Endothelial cell of umbilical vein (primary cell): ENCODE data around the gene C8A. TPM values are rescaled to one million over a fixed set of nuclear protein-coding genes. Genes with fewer than 3 reads are reported as not detected.
A peak's percentile ranks its signal among the peaks of the same experiment; 100 is the strongest.

Source experiments
- BruUV-seq: library from RNA; stranded (reverse); fragments of 400-500 nt; replicated peaks from 2 replicates; lab custom pipeline; 2021; lab: Mats Ljungman, UMichigan
- CTCF ChIA-PET: fragments of 300-600, 350-600 bp; sonication (Branson Sonifier 250); formaldehyde crosslinking; loops from one replicate; lab custom pipeline; 2021; ENCODE audit warnings: antibody characterized with exemption, inconsistent platforms; lab: Charles Lee
- POLR2A ChIA-PET: fragments of 300-600, 350-600 bp; sonication (Branson Sonifier 250); formaldehyde crosslinking; loops from one replicate; lab custom pipeline; 2021; ENCODE audit warnings: antibody characterized with exemption, inconsistent platforms; lab: Charles Lee
- DNase-seq: peaks from one replicate; pipeline ENCODE4 v3.0.0-alpha.2; 2011; ENCODE audit warnings: low read depth, low spot score
- FAIRE-seq: peaks from 2 replicates; lab custom pipeline; 2011; peaks lifted over from hg19 to GRCh38; lab: Jason Lieb, UNC
- H2AFZ ChIP-seq: 2 replicates; pipeline ENCODE4 v1.6.0; 2012; ENCODE audit warnings: low read depth, low read length, control low read depth, inconsistent platforms
- H3K27ac ChIP-seq: 2 replicates; pipeline ENCODE4 v1.5.1; 2011; ENCODE audit warnings: low read depth, mild to moderate bottlenecking, control low read depth, low read length, moderate library complexity; ENCODE audit not compliant: insufficient read depth
- H3K27me3 ChIP-seq, 2 experiments: 2 replicates each; pipeline versions ENCODE4 v1.6.0 to v1.6.1; 2011; ENCODE audit warnings: low read length in 2 of 2, mixed read lengths in 1 of 2; ENCODE audit not compliant: control insufficient read depth in 2 of 2, insufficient read depth in 2 of 2
- H3K36me3 ChIP-seq, 2 experiments: 2 replicates in 1 of 2; 3 replicates in 1 of 2; pipeline ENCODE4 v1.5.1; 2011; ENCODE audit warnings: low read length in 2 of 2, mild to moderate bottlenecking in 1 of 2, moderate library complexity in 1 of 2; ENCODE audit not compliant: control insufficient read depth in 2 of 2, insufficient read depth in 2 of 2; ENCODE audit errors: extremely low read depth in 1 of 2
- H3K4me1 ChIP-seq: 3 replicates; pipeline ENCODE4 v1.5.1; 2011; ENCODE audit warnings: mild to moderate bottlenecking, low read length; ENCODE audit not compliant: control insufficient read depth, insufficient read depth; ENCODE audit errors: extremely low read depth
- H3K4me2 ChIP-seq: 2 replicates; pipeline ENCODE4 v1.6.1; 2011; ENCODE audit warnings: low read length, control low read depth, mixed read lengths; ENCODE audit not compliant: insufficient read depth
- H3K4me3 ChIP-seq, 3 experiments: fragments of 200-600 bp in 1 of 3; sonication (generic), shearing (Covaris generic) in 1 of 3; replicated peaks in 1 of 3; 2 replicates each; pipeline ENCODE4 v1.5.1; 2011 to 2016; ENCODE audit warnings: control low read depth in 3 of 3, low read length in 3 of 3, mild to moderate bottlenecking in 2 of 3, inconsistent platforms in 1 of 3, low read depth in 1 of 3, moderate library complexity in 1 of 3; ENCODE audit not compliant: insufficient read depth in 1 of 3
- H3K79me2 ChIP-seq: 2 replicates; pipeline ENCODE4 v1.6.0; 2012; ENCODE audit warnings: low read length, inconsistent platforms; ENCODE audit not compliant: control insufficient read depth, insufficient read depth
- H3K9ac ChIP-seq: replicated peaks from 2 replicates; pipeline ENCODE3; 2011; ENCODE audit warnings: low read length, control low read depth; ENCODE audit not compliant: insufficient read depth; ENCODE audit errors: extremely low read depth
- H3K9me1 ChIP-seq: replicated peaks from 3 replicates; pipeline ENCODE4 v1.6.0; 2011; ENCODE audit warnings: mild to moderate bottlenecking, low read length; ENCODE audit not compliant: control insufficient read depth, insufficient read depth; ENCODE audit errors: extremely low read depth
- H3K9me3 ChIP-seq: replicated peaks from 2 replicates; pipeline ENCODE4 v1.5.1; 2012; ENCODE audit warnings: low read length, inconsistent platforms; ENCODE audit not compliant: control insufficient read depth, insufficient read depth
- H4K20me1 ChIP-seq: replicated peaks from 2 replicates; pipeline ENCODE3; 2011; ENCODE audit warnings: mild to moderate bottlenecking, low read length; ENCODE audit not compliant: control insufficient read depth, insufficient read depth; ENCODE audit errors: extremely low read depth
- CTCF ChIP-seq, 2 donors: IDR thresholded peaks; 1 replicate in 1 of 2; 2 replicates in 1 of 2; pipeline ENCODE4 v1.5.1; 2011; ENCODE audit warnings: low read length in 2 of 2, mild to moderate bottlenecking in 2 of 2, moderate library complexity in 2 of 2, control low read depth in 1 of 2, inconsistent platforms in 1 of 2, low read depth in 1 of 2; ENCODE audit not compliant: insufficient read depth in 1 of 2; ENCODE audit errors: extremely low read depth in 1 of 2
- FOS ChIP-seq: IDR thresholded peaks from 2 replicates; pipeline ENCODE4 v1.6.1; 2011; ENCODE audit warnings: mild to moderate bottlenecking, low read length, moderate library complexity, borderline replicate concordance; ENCODE audit not compliant: insufficient read depth
- GATA2 ChIP-seq: IDR thresholded peaks from 2 replicates; pipeline ENCODE4 v1.7.0; 2011; ENCODE audit warnings: low read depth, mild to moderate bottlenecking, moderate library complexity, mixed read lengths, low read length; ENCODE audit not compliant: insufficient read length, insufficient read depth
- dilution Hi-C: fragments of 300-500 bp; cut with MboI; formaldehyde crosslinking; loops from one replicate; pipeline ENCODE4 v1.15.0; 2019; ENCODE audit warnings: low sequenced_read_pairs; ENCODE audit not compliant: extremely low pct_ligation_motif_present
- intact Hi-C: fragments of 100-400 bp; cut with micrococcal nuclease; formaldehyde crosslinking; loops from one replicate; pipeline ENCODE4 v1.10.0; 2022
- polyA plus RNA-seq, 4 experiments: library from polyadenylated mRNA; depleted of rRNA in 3 of 4; stranded (reverse) in 3 of 4; unstranded in 1 of 4; fragments of >200 nt; gene quantifications; 2 replicates each; pipeline versions ENCODE4 v1.2.1 to v1.2.3, GENCODE V29; 2011 to 2012; ENCODE audit warnings: missing spikeins in 1 of 4
- total RNA-seq: library from RNA; stranded (reverse); gene quantifications from 2 replicates; pipeline ENCODE4 v1.2.3, GENCODE V29; 2021

C8A gene
- total and polyA plus RNA-seq, 2 donors (not counting 3 experiments of a cell fraction or from before 2014, with no cell fraction given), result not detected

- H4K20me1 ChIP-seq, result no peaks in the 10 kb centered on the region
- H3K79me2 ChIP-seq, result no peaks in the 10 kb centered on the region
- no peak overlapping the region for H2AFZ ChIP-seq
- H3K9me1 ChIP-seq, result no peaks in the 10 kb centered on the region
- H3K27ac ChIP-seq, result no peak overlapping the region
- ChIA-PET POLR2A (no interaction called here), CTCF (no interaction called here)
- H3K4me3 ChIP-seq, result no peak overlapping the region
- no peak for DNase-seq
- H3K4me2 ChIP-seq, result no peak overlapping the region
- dilution Hi-C loops (no loop called here), intact Hi-C loops (no loop called here)
- H3K36me3 ChIP-seq, result no peaks in the 10 kb centered on the region
- TF ChIP-seq GATA2, result no peak
- no peaks in the 10 kb centered on the region for H3K9me3 ChIP-seq
- H3K9ac ChIP-seq, result no peak overlapping the region
- no TSS peak for BruUV-seq
- FAIRE-seq, result no peak
- no peaks in the 10 kb centered on the region for H3K4me1 ChIP-seq
- no peaks in the 10 kb centered on the region for H3K27me3 ChIP-seq
Observed at GRCh38 chr1:56910441-56910985, 55.9 kb downstream of the C8A start.

GRCh38 chr1:56911098-56911938 is 56.7 kb downstream of the C8A start:
- Histone ChIP-seq H3K27me3 (no peaks in the 10 kb centered on the region), H3K79me2 (no peaks in the 10 kb centered on the region), H2AFZ (no peak overlapping the region), H3K9me1 (no peaks in the 10 kb centered on the region), H3K36me3 (no peaks in the 10 kb centered on the region), H3K4me1 (no peaks in the 10 kb centered on the region), H3K9ac (no peak overlapping the region), H3K4me2 (no peak overlapping the region), H3K27ac (no peak overlapping the region), H4K20me1 (no peaks in the 10 kb centered on the region), H3K9me3 (no peaks in the 10 kb centered on the region), H3K4me3 (no peak overlapping the region)
- TF ChIP-seq FOS (peak; percentile 7), CTCF (IDR thresholded peaks at IDR 0.05; ENCODE audit: extremely low read depth in 1 of 2, insufficient read depth in 1 of 2, low read depth in 1 of 2, low read length in 2 of 2) (no peak)
- BruUV-seq, result no TSS peak
- intact Hi-C loops (no loop called here), dilution Hi-C loops (no loop called here)
- DNase-seq, result no peak
- ChIA-PET POLR2A (no interaction called here), CTCF (no interaction called here)
- no peak for FAIRE-seq
